GM18498 (cell line): ENCODE measurements around the gene ZNF408.

ENCODE experiments used
- ATAC-seq: cut with Tn5 transposase; IDR thresholded peaks from one replicate; pipeline ENCODE4 v1.9.1; 2021; ENCODE audit warnings: mild to moderate bottlenecking, moderate library complexity; ENCODE audit not compliant: unreplicated experiment

Gene ZNF408

DNA sequence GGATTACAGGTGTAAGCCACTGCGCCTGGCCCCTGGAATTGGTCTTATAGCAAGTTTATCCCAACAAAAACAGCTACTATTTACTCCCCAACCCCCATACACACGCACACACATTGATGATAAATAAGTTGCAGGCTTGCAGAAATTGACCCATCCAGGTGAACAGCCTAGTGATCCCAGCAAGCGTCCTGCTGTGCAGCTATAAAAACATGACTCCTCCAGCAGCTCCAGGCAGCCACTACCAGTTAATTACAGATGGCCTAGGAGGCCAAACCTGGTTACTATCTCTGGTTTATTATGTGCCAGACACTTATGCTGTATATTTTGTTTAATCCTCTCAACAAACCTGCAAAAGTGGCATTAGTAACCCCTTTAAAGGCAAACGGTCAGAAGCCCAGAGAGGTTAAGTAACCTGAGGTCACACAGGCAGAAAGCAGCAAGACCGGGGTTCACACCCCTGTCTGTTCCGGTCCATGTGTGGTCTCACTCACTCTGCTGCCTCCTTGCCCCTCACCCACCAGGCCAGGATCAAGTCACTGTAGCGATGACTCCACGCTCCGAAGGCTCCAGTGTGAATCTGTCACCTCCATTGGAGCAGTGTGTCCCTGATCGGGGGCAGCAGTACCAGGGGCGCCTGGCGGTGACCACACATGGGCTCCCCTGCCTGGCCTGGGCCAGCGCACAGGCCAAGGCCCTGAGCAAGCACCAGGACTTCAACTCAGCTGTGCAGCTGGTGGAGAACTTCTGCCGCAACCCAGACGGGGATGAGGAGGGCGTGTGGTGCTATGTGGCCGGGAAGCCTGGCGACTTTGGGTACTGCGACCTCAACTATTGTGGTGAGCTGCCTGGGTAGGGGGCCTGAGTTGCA lies 24.7 kb downstream of the ZNF408 start:
- no peak for ATAC-seq

DNA sequence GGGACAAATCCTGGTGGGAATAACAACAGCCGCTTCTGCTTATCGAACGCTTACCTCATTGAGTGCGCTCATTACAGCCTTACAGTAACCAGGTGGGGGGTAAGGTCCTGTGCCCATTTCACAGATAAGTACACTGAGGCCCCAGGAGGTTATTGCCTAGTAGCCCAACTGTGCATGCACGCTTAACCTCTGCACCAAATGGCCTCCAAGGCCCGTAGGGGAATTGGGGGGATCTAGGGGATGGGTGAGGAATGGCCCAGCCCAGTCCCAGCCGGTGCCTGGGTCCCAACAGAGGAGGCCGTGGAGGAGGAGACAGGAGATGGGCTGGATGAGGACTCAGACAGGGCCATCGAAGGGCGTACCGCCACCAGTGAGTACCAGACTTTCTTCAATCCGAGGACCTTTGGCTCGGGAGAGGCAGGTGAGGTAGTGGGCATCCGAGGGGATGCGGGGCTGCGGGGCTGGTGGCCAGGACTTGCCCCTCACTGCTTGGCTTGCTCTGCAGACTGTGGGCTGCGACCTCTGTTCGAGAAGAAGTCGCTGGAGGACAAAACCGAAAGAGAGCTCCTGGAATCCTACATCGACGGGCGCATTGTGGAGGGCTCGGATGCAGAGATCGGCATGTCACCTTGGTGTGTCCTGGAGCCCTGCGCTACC lies 25.5 kb downstream of the ZNF408 start:
- ATAC-seq: no peak

DNA sequence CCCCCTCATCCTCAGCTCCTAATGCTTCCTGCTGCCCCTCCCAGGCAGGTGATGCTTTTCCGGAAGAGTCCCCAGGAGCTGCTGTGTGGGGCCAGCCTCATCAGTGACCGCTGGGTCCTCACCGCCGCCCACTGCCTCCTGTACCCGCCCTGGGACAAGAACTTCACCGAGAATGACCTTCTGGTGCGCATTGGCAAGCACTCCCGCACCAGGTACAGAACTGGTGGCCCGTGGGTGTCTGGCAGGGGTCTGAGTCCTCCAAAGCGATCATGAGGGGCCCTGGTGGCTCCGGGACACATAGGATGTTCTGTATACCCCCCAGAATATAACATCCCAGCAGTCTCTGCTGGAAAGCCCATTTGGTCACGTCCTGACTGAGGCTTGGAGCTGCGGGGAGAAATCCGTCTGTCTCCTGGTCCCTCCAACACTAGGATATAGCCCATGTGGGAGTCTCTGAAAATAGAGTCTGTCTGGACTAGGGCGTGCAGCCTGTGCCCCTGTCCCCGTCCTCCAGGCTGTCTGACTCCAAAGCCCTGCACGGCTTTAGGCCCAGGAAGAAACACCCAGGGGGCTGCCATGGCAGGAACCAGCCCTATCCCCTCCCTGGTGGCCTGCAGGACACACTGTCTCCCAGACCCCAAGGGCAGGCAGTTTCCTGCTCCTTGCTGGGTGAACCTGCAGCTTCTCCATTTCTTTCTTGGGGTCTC lies 27.3 kb downstream of the ZNF408 start:
- no peak for ATAC-seq

DNA sequence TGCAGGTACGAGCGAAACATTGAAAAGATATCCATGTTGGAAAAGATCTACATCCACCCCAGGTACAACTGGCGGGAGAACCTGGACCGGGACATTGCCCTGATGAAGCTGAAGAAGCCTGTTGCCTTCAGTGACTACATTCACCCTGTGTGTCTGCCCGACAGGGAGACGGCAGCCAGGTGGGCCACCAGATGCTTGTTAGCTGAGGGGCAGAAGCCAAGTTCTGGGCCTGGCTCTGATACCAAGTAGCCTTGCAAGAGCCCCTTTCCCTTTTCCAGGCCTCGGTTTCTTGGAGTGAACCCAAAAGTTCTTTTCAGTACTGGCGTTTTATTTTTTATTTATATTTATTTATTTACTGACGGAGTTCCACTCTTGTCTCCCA lies 27.8 kb downstream of the ZNF408 start:
- no peak for ATAC-seq

DNA sequence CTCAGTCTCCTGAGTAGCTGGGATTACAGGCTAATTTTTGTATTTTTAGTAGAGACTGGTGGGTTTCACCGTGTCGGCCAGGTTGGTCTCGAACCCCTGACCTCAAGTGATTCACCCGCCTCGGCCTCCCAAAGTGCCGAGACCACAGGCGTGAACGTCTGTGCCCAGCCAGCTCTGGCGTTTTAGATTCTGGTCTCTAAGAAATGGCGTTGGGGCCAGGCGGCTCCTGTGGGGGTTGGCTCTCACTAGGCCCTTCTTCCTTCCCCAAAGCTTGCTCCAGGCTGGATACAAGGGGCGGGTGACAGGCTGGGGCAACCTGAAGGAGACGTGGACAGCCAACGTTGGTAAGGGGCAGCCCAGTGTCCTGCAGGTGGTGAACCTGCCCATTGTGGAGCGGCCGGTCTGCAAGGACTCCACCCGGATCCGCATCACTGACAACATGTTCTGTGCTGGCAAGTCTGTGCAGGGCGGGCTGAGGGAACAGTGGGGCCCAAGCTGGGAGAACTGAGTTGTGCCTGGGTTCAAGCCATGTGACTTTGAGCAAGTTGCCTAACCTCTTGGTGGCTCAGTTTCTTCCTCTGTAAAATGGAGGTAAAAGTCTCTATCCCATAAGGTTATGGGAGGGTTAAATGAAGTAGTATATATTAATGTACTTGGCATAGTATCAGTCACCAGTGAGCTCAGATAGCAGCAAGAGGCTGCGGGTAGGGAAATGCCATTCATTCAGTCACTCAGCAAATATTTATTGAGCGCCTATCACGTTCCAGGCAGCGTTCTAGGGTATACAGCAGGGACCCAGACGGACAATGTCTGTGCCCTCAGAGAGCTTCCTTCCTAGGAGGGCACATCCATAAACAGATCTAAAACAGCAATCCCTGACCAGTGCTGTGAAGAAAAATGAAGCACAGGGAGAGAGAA lies 28.5 kb downstream of the ZNF408 start:
- ATAC-seq: no peak

DNA sequence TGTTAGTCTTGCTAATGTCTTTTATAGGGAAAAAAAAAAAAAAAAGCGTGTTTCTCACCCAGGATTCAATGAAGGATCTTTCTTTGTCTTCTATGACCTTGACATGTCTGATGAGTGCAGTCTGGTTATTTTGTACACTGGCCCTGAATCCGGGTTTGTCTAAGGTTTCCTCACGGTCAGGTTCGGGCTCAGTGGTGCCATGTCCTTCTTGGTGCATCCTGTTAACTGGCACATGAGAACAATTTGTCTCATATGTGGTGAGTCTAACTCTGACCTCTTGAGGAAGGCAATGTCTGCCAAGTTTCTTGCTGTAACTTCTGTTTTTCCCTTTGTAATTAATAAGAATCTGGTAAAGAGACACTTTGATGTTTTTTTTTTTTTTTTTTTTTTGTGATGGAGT lies 30.7 kb downstream of the ZNF408 start:
- no peak for ATAC-seq

DNA sequence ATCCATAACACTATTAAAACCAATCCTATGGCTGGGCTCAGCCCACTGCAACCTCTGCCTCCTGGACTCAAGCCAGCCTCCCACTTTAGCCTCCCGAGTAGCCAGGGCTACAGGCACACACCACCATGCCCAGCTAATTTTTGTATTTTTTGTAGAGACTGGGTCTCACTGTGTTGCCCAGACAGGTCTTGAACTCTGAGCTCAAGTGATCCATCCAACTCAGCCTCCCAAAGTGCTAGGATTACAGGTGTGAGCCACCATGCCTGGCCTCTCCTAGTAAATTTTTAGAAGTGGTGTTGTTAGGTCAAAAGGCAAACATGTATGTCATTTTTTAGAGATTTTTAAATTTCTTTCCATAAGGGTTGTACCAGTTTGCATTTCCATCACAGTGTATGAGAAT lies 32.4 kb downstream of the ZNF408 start:
- no peak for ATAC-seq

DNA sequence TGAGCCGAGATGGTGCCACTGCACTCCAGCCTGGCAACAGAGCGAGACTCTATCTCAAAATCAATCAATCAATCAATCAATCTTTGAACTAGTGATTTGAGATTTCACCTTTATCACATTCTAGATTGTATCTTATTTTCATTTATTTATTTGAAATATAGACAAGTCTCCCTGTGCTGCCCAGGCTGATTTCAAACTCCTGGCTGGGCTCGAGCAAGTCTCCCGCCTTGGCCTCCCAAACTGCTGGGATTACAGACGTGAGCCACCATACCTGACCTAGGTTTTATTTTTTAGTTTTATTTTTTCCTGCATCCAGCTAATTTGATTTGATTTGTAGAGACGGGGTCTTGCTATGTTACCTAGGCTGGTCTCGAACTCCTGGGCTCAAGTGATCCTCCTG lies 35.3 kb downstream of the ZNF408 start:
- ATAC-seq: no peak

DNA sequence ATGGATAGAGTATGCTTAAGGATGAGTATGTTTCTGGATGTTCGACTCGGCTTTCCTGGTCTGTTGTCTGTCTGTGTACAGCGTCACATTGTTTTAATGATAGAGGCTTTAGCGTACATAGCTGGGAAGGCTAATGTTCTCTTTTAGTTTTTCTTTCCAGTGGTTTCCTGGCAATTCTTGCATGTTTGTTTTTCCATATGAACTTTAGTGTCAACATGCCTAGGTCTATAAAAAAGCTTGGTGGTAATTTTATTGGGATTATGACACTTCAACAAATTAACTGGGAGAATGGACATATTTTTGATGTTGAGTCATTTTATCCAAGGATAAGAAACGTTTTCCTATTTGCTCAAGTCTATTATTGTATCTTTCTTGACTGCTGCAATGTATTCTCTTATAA lies 35.8 kb downstream of the ZNF408 start:
- ATAC-seq: no peak

DNA sequence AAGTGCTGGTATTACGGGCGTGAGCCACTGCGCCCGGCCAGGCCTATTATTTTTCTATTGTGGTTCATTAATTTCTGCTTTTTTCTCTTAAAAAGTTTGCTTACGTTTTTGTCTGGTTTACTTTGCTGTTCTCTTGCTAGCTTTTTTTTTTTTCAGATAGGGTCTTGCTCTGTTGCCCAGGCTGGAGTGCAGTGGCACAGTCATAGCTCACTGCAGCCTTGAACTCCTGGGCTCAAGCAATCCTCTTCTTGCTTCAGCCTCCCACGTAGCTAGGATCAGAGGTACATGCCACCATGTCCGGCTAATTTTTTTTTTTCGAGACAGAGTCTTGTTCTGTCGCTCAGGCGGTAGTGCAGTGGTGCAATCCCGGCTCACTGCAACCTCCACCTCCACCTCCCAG lies 36.9 kb downstream of the ZNF408 start:
- ATAC-seq: no peak

DNA sequence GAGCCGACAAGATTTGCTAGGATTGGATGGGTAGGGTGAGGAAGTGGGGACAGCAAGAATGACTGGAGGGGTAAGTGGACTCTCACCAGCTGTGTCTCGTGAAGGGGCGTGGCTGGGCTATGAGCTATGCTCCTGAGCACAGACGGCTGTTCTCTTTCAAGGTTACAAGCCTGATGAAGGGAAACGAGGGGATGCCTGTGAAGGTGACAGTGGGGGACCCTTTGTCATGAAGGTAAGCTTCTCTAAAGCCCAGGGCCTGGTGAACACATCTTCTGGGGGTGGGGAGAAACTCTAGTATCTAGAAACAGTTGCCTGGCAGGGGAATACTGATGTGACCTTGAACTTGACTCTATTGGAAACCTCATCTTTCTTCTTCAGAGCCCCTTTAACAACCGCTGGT lies 38.1 kb downstream of the ZNF408 start:
- ATAC-seq: no peak

DNA sequence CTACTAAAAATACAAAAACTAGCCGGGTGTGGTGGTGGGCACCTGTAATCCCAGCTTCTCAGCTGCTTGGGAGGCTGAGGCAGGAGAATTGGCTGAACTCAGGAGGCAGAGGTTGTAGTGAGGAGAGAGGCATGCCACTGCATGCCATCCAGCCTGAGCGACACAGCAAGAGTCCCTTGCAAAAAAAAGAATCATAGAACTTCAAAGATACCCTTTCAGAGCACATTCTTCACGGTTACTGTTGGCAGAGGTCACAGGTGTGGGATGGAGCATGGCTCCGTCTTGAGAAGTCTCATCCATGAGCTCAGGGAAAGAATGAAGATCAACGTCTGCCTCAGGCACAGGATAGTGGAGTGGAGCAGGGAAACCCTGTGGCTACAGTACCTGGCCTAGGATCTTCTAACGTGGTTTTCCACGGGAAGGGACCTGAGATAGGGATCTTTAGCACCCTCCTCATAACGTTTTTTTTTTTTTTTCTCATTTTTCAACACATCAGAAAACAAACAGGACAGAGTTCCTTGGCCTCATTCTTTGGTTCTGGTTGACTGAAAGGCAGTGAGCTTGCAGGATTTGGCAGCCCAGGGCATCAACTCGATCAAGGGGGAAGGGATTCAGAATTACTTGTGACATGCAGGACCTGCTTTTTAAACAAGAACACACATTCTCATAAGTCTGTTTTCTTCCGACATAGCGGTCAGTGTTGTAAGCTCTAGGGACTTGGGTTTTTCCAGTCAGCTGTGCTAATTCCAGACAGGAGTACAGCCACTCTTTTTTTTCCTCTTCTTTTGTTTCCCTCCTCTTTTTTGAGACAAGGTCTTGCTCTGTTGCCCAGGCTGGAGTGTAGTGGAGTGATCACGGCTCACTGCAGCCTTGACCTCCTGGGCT lies 41.0 kb downstream of the ZNF408 start:
- no peak for ATAC-seq

DNA sequence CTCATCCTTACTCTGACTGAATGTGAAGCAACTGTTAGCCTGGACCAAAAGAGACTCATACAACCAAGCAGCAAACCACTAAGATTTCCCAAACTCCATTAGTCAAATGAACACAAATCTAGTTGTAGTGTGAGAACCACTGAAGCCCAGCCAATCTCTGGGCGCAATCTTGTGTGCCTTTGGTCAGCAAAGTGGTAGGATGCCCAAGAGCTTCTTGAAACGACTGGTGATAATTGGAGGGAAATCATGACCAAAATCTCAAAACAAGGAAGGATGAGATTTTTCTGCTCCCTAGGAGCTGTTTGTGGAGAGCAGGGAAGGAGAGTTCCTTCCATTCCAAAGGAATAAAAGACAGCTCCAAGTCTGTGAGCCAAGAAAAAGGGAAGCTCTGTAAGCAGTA lies 42.2 kb downstream of the ZNF408 start:
- ATAC-seq: no peak

DNA sequence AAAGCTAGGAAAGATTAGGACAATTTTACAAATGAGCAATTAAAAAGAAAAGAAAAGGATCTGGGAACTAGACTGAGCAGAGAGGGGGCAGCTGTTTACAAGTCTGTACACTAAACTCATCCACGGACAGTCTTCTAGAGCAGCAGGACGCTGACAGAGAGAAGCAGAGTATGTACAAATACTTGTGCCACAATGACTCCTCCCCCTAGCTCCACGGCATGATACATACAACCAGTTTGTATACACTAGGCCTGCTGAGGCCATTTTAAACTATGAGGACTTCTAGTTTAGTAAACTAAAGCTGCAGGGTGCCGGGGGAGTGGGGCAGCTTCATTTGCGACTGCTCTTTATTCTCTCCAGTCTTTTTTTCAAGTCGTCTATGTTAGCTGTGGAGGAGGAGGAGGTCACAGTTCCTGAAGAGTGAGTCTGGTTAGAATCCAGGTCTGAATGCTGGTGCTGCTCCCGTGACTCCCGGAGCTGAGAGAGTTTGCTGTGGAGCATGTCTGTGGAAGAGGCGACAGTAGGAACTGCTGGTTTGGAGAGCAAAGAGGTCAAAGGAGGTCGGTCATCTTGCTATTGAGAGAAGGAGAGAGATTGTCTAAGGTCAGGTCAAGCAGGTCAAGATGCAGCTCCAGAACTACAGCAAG lies 43.0 kb downstream of the ZNF408 start:
- ATAC-seq: no peak

DNA sequence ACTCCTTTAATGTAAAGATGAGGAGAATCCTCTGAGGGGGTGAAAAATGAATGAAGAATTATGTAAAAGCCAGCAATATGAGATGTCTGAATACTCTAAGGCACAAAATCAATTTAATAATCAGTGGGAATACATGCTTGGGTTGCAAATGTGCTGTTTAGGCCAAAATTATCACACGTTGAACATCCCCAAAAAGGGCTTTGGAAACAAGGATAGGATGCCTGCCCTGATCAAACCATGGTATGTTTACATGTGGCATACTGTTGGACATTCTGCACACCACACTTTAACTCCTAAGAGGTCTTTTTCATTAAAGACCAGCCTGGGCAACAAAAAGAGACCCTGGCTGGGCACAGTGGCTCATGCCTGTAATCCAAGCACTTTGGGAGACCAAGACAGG lies 44.5 kb downstream of the ZNF408 start:
- no peak for ATAC-seq

DNA sequence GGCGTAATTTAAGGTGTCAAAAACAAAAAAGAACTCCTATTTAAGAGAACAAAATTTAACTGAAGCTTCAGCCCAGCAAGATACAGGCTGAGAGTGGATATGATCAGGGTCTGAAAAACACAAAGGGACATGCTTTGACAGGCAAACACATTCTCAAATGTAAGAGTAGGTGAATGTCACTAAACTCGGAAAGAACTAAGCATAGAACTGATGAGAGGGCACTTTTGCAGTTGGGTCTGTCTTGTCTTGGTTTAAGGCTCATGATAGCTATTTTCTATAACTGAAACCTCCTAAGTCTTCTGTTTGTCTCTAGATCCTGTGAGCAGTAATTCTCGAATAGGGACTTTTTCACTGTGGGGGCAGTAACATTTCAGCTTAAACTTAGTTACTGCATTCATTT lies 45.2 kb downstream of the ZNF408 start:
- ATAC-seq: no peak

DNA sequence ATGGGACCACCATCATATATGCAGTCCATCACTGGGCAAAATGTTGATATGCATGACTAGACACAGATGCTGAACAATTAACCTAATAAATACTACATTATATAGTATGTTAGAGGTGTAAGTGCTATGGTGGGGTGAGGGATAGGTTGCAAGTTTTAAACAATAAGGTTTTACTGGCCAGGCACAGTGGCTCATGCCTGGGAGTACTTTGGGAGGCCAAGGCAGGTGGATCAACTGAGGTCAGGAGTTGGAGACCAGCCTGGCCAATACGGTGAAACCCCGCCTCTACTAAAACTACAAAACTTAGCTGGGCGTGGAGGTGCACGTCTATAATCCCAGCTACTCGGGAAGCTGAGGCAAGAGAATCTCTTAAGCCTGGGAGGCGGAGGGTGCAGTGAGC lies 46.3 kb downstream of the ZNF408 start:
- no peak for ATAC-seq
